PFSK-1 (cell line): ENCODE measurements around the gene SPATA17.

Experiments used
- POLR2AphosphoS5 ChIP-seq: IDR thresholded peaks from 2 replicates; pipeline ENCODE4 v1.6.1; 2012; ENCODE audit warnings: low read depth, mild to moderate bottlenecking, control low read depth, low read length, moderate library complexity
- SIN3A ChIP-seq: IDR thresholded peaks from 2 replicates; pipeline ENCODE4 v1.6.1; 2012; ENCODE audit warnings: mild to moderate bottlenecking, low read length, moderate library complexity, borderline replicate concordance; ENCODE audit not compliant: insufficient read depth
- TAF1 ChIP-seq: IDR thresholded peaks from 2 replicates; pipeline ENCODE4 v1.6.1; 2012; ENCODE audit warnings: low read length, control low read depth, borderline replicate concordance; ENCODE audit not compliant: insufficient read depth

- no peak for TF ChIP-seq TAF1
- TF ChIP-seq SIN3A: no peak
- TF ChIP-seq POLR2AphosphoS5: no peak
Measured at GRCh38 chr1:217776693-217777092, 145.5 kb downstream of the SPATA17 start.
